OCI-LY7 (cell line): ENCODE measurements around the gene TM9SF4. TPM values are rescaled to one million over a fixed set of nuclear protein-coding genes. Genes with fewer than 3 reads are reported as not detected.

Experiments
- BruUV-seq: library from RNA; stranded (reverse); fragments of 400-500 nt; replicated peaks from 2 replicates; lab custom pipeline; 2021; lab: Mats Ljungman, UMichigan
- CTCF ChIA-PET: fragments of 300-600 bp; sonication (Branson Sonifier 250); formaldehyde crosslinking; loops from one replicate; lab custom pipeline; 2022; ENCODE audit warnings: antibody characterized with exemption; ENCODE audit not compliant: unreplicated experiment; lab: Charles Lee
- POLR2A ChIA-PET: fragments of 300-600 bp; sonication (Branson Sonifier 250); formaldehyde crosslinking; loops from one replicate; lab custom pipeline; 2022; ENCODE audit warnings: antibody characterized with exemption; lab: Charles Lee
- DNase-seq: peaks from one replicate; pipeline ENCODE4 v3.0.0-alpha.2; 2015; ENCODE audit warnings: low spot score
- H2AFZ ChIP-seq: fragments of 200-600 bp; sonication (generic), shearing (Covaris generic); 2 replicates; pipeline ENCODE4 v1.6.1; 2014; ENCODE audit warnings: mild to moderate bottlenecking, antibody characterized with exemption, low read length, moderate library complexity
- H3K27ac ChIP-seq: fragments of 200-600 bp; sonication (generic); 2 replicates; pipeline ENCODE4 v1.5.1; 2014; ENCODE audit warnings: mixed run types, low read depth, mild to moderate bottlenecking, moderate library complexity, low read length, inconsistent platforms; ENCODE audit not compliant: poor library complexity, severe bottlenecking
- H3K36me3 ChIP-seq: fragments of 200-600 bp; sonication (generic); 2 replicates; pipeline ENCODE4 v1.6.1; 2014; ENCODE audit warnings: mild to moderate bottlenecking, antibody characterized with exemption, low read length, moderate library complexity, mixed read lengths; ENCODE audit not compliant: insufficient read depth
- H3K4me1 ChIP-seq: fragments of 200-600 bp; sonication (generic); 2 replicates; pipeline ENCODE4 v1.5.1; 2014; ENCODE audit warnings: mild to moderate bottlenecking, low read length; ENCODE audit not compliant: insufficient read depth, poor library complexity, severe bottlenecking
- H3K4me2 ChIP-seq: fragments of 200-600 bp; sonication (generic); 2 replicates; pipeline ENCODE4 v1.6.1; 2014; ENCODE audit warnings: mild to moderate bottlenecking, low read length
- H3K4me3 ChIP-seq: fragments of 200-600 bp; sonication (generic); 2 replicates; pipeline ENCODE4 v1.5.1; 2014; ENCODE audit warnings: mild to moderate bottlenecking, low read depth, low read length; ENCODE audit not compliant: poor library complexity, severe bottlenecking
- H3K79me2 ChIP-seq: fragments of 200-600 bp; sonication (generic); 2 replicates; pipeline ENCODE4 v1.6.1; 2016; ENCODE audit warnings: low read depth, mild to moderate bottlenecking, low read length, moderate library complexity, mixed read lengths; ENCODE audit not compliant: insufficient read depth
- H3K9me2 ChIP-seq: fragments of 200-600 bp; sonication (generic); 2 replicates; pipeline ENCODE4 v1.6.1; 2016; ENCODE audit warnings: mild to moderate bottlenecking, low read length, mixed read lengths; ENCODE audit not compliant: insufficient read depth
- H3K9me3 ChIP-seq: fragments of 200-600 bp; sonication (generic); 2 replicates; pipeline ENCODE4 v1.6.1; 2014; ENCODE audit warnings: mild to moderate bottlenecking, mixed run types, low read length, mixed read lengths
- H4K20me1 ChIP-seq: fragments of 200-600 bp; sonication (generic); 2 replicates; pipeline ENCODE4 v1.6.1; 2014; ENCODE audit warnings: mild to moderate bottlenecking, antibody characterized with exemption, low read length, moderate library complexity, mixed read lengths; ENCODE audit not compliant: insufficient read depth
- CTCF ChIP-seq: fragments of 200-600 bp; sonication (generic); conservative IDR thresholded peaks from 2 replicates; pipeline ENCODE4 v1.5.1; 2014; ENCODE audit warnings: mild to moderate bottlenecking, antibody characterized with exemption, low read length, moderate library complexity, mixed read lengths
- EZH2phosphoT487 ChIP-seq: fragments of 200-600 bp; sonication (generic); IDR thresholded peaks from 2 replicates; pipeline ENCODE4 v1.6.1; 2018; ENCODE audit warnings: low read depth, borderline replicate concordance, mild to moderate bottlenecking, mixed run types, antibody characterized with exemption, low read length, moderate library complexity, mixed read lengths
- intact Hi-C: fragments of 100-400 bp; cut with micrococcal nuclease; formaldehyde crosslinking; loops from one replicate; pipeline ENCODE4 v1.10.0; 2022; ENCODE audit not compliant: unreplicated experiment
- total RNA-seq, 2 experiments: library from RNA; depleted of rRNA in 1 of 2; stranded (reverse); fragments of >200 nt in 1 of 2; shearing (Covaris generic) in 1 of 2; gene quantifications; 2 replicates each; pipeline ENCODE4 v1.2.3, GENCODE V29; 2014 to 2022

TM9SF4 gene
- total RNA-seq, 2 experiments from 2014 or later = 20.8 to 38.9 TPM

- H3K4me2 ChIP-seq = peak overlapping the region; percentile 93
- BruUV-seq = no TSS peak
- no peak overlapping the region for H3K27ac ChIP-seq
- H3K36me3 ChIP-seq = peaks cover 30% of the 10 kb centered on the region
- H4K20me1 ChIP-seq = peaks cover 7% of the 10 kb centered on the region; the same call in 1 of the 2 replicates
- no peak for DNase-seq
- POLR2A ChIA-PET = interaction anchor here (0.6 kb wide), 1 partner anchor 21 kb away, joined by 3 read pairs; no protein-coding TSS in a partner anchor
- TF ChIP-seq EZH2phosphoT487 (no peak), CTCF (no peak)
- intact Hi-C loops = no loop called here
- peaks cover 13% of the 10 kb centered on the region for H3K4me1 ChIP-seq
- H3K9me2 ChIP-seq = no peaks in the 10 kb centered on the region; the same call in 1 of the 2 replicates
- peaks cover 60% of the 10 kb centered on the region for H3K79me2 ChIP-seq
- H3K4me3 ChIP-seq = peak overlapping the region; percentile 82
- CTCF ChIA-PET = interaction anchor here (0.6 kb wide), 1 partner anchor 293 kb away, joined by 4 read pairs; no protein-coding TSS in a partner anchor
- no peaks in the 10 kb centered on the region for H3K9me3 ChIP-seq
- H2AFZ ChIP-seq = no peak overlapping the region
Measured at GRCh38 chr20:32111156-32111686, 1.7 kb downstream of the TM9SF4 start.

- Histone ChIP-seq H3K4me2 (peak overlapping the region; percentile 93), H4K20me1 (peaks cover 12% of the 10 kb centered on the region; the same call in 1 of the 2 replicates), H3K36me3 (peaks cover 34% of the 10 kb centered on the region), H3K27ac (no peak overlapping the region), H3K9me2 (no peaks in the 10 kb centered on the region; the same call in 1 of the 2 replicates), H3K4me1 (peaks cover 13% of the 10 kb centered on the region), H3K79me2 (peaks cover 65% of the 10 kb centered on the region), H3K4me3 (no peak overlapping the region), H3K9me3 (no peaks in the 10 kb centered on the region), H2AFZ (no peak overlapping the region)
- no peak for TF ChIP-seq CTCF
- no peak for TF ChIP-seq EZH2phosphoT487
- no TSS peak for BruUV-seq
- ChIA-PET POLR2A (interaction anchor here (0.6 kb wide), 1 partner anchor 497 kb away, joined by 5 read pairs; no protein-coding TSS in a partner anchor), CTCF (no interaction called here)
- no peak for DNase-seq
- intact Hi-C loops = no loop called here
Measured at GRCh38 chr20:32111753-32112152, 2.2 kb downstream of the TM9SF4 start.

GRCh38 chr20:32112841-32113240 is 3.3 kb downstream of the TM9SF4 start:
- BruUV-seq = no TSS peak
- H3K4me1 ChIP-seq = peaks cover 13% of the 10 kb centered on the region
- DNase-seq = no peak
- no peak overlapping the region for H3K4me2 ChIP-seq
- POLR2A ChIA-PET = no interaction called here
- H3K27ac ChIP-seq = no peak overlapping the region
- intact Hi-C loops = no loop called here
- TF ChIP-seq EZH2phosphoT487 (no peak), CTCF (no peak)
- no peaks in the 10 kb centered on the region for H3K9me3 ChIP-seq
- CTCF ChIA-PET = no interaction called here
- H3K79me2 ChIP-seq = peaks cover 74% of the 10 kb centered on the region
- peaks cover 34% of the 10 kb centered on the region for H3K36me3 ChIP-seq
- H4K20me1 ChIP-seq = peaks cover 12% of the 10 kb centered on the region; the same call in 1 of the 2 replicates
- H2AFZ ChIP-seq = no peak overlapping the region
- no peak overlapping the region for H3K4me3 ChIP-seq
- no peaks in the 10 kb centered on the region; the same call in 1 of the 2 replicates for H3K9me2 ChIP-seq
